IMR-90 (cell line): Measurements from ENCODE around the gene TRAPPC3. TPM values are rescaled to one million over a fixed set of nuclear protein-coding genes. Genes with fewer than 3 reads are reported as not detected.

ENCODE experiments used
- ATAC-seq: fragments of 200-7000 bp; cut with Tn5 transposase; 2 replicates; pipeline ENCODE4 v1.9.1; 2020; ENCODE audit warnings: low read depth, mild to moderate bottlenecking, moderate library complexity
- BruUV-seq: library from RNA; stranded (reverse); fragments of 400-500 nt; replicated peaks from 2 replicates; lab custom pipeline; 2021; lab: Mats Ljungman, UMichigan
- CTCF ChIA-PET: fragments of 300-600 bp; formaldehyde crosslinking; extraction: SDS; loops from one replicate; lab custom pipeline; 2021; ENCODE audit warnings: antibody characterized with exemption; lab: Yijun Ruan, JAX
- POLR2A ChIA-PET: fragments of 300-600 bp; sonication (Branson Sonifier 250); formaldehyde crosslinking; loops from one replicate; lab custom pipeline; 2022; ENCODE audit warnings: antibody characterized with exemption; ENCODE audit not compliant: unreplicated experiment; lab: Charles Lee
- DNase-seq: peaks from one replicate; pipeline ENCODE4 v3.0.0; 2013
- H2AFZ ChIP-seq: replicated peaks from 2 replicates; pipeline ENCODE3; 2013; ENCODE audit warnings: low read length, mild to moderate bottlenecking; ENCODE audit not compliant: poor library complexity
- H2AK5ac ChIP-seq: 2 replicates; pipeline ENCODE4 v1.6.1; 2013; ENCODE audit warnings: low read depth, low read length, inconsistent platforms
- H2AK9ac ChIP-seq: replicated peaks from 2 replicates; pipeline ENCODE3; 2013; ENCODE audit warnings: mild to moderate bottlenecking, low read depth, low read length, moderate library complexity; ENCODE audit not compliant: poor library complexity
- H2BK120ac ChIP-seq: 2 replicates; pipeline ENCODE4 v1.6.1; 2013; ENCODE audit warnings: low read depth, low read length, inconsistent platforms
- H2BK15ac ChIP-seq: 3 replicates; pipeline ENCODE4 v1.6.1; 2013; ENCODE audit warnings: low read depth, low read length, inconsistent platforms
- H2BK20ac ChIP-seq: 2 replicates; pipeline ENCODE4 v1.6.1; 2013; ENCODE audit warnings: low read depth, mild to moderate bottlenecking, inconsistent platforms, low read length, moderate library complexity
- H2BK5ac ChIP-seq: 2 replicates; pipeline ENCODE4 v1.6.1; 2013; ENCODE audit warnings: mild to moderate bottlenecking, low read depth, low read length, inconsistent platforms; ENCODE audit not compliant: poor library complexity, severe bottlenecking
- H3K14ac ChIP-seq: replicated peaks from 2 replicates; pipeline ENCODE4 v1.6.1; 2013; ENCODE audit warnings: low read depth, low read length, inconsistent platforms
- H3K18ac ChIP-seq: 2 replicates; pipeline ENCODE4 v1.6.1; 2013; ENCODE audit warnings: low read depth, low read length, control low read depth
- H3K23ac ChIP-seq: 2 replicates; pipeline ENCODE4 v1.6.1; 2013; ENCODE audit warnings: low read depth, low read length, inconsistent platforms
- H3K27ac ChIP-seq: 2 replicates; pipeline ENCODE4 v1.5.1; 2013; ENCODE audit warnings: mild to moderate bottlenecking, control low read depth, low read length; ENCODE audit not compliant: insufficient read depth
- H3K27me3 ChIP-seq: 2 replicates; pipeline ENCODE4 v1.6.1; 2013; ENCODE audit warnings: low read length; ENCODE audit not compliant: control insufficient read depth, insufficient read depth
- H3K36me3 ChIP-seq: 2 replicates; pipeline ENCODE4 v1.6.1; 2013; ENCODE audit warnings: low read length, mixed read lengths; ENCODE audit not compliant: control insufficient read depth, insufficient read depth
- H3K4ac ChIP-seq: 2 replicates; pipeline ENCODE4 v1.6.1; 2013; ENCODE audit warnings: low read depth, low read length, inconsistent platforms
- H3K4me1 ChIP-seq: 2 replicates; pipeline ENCODE4 v1.6.1; 2013; ENCODE audit warnings: low read length, mixed read lengths; ENCODE audit not compliant: control insufficient read depth, insufficient read depth
- H3K4me2 ChIP-seq: 2 replicates; pipeline ENCODE4 v1.6.1; 2013; ENCODE audit warnings: low read depth, mild to moderate bottlenecking, control low read depth, low read length, moderate library complexity
- H3K4me3 ChIP-seq: 2 replicates; pipeline ENCODE4 v1.5.1; 2013; ENCODE audit warnings: low read depth, mild to moderate bottlenecking, control low read depth, low read length, moderate library complexity; ENCODE audit not compliant: insufficient read depth
- H3K56ac ChIP-seq: 2 replicates; pipeline ENCODE4 v1.6.1; 2013; ENCODE audit warnings: low read length, inconsistent platforms; ENCODE audit not compliant: insufficient read depth; ENCODE audit errors: extremely low read depth
- H3K79me1 ChIP-seq, 2 experiments: 2 replicates each; pipeline ENCODE4 v1.6.1; 2013; ENCODE audit warnings: low read length in 2 of 2, inconsistent platforms in 1 of 2, low read depth in 1 of 2
- H3K9ac ChIP-seq: 2 replicates; pipeline ENCODE4 v1.6.1; 2013; ENCODE audit warnings: low read depth, low read length, control low read depth
- H3K9me1 ChIP-seq: 2 replicates; pipeline ENCODE4 v1.6.1; 2013; ENCODE audit warnings: low read length, inconsistent platforms; ENCODE audit not compliant: insufficient read depth
- H3K9me3 ChIP-seq: 2 replicates; pipeline ENCODE4 v1.6.1; 2013; ENCODE audit warnings: low read length; ENCODE audit not compliant: control insufficient read depth, insufficient read depth
- H4K20me1 ChIP-seq: 2 replicates; pipeline ENCODE4 v1.6.1; 2013; ENCODE audit warnings: low read length, inconsistent platforms; ENCODE audit not compliant: insufficient read depth
- H4K5ac ChIP-seq: 2 replicates; pipeline ENCODE4 v1.6.1; 2013; ENCODE audit warnings: mild to moderate bottlenecking, low read depth, low read length, control low read depth
- H4K8ac ChIP-seq, 2 experiments: 2 replicates each; pipeline ENCODE4 v1.6.1; 2013; ENCODE audit warnings: low read depth in 2 of 2, low read length in 2 of 2, control low read depth in 1 of 2, inconsistent platforms in 1 of 2
- H4K91ac ChIP-seq: 2 replicates; pipeline ENCODE4 v1.6.1; 2013; ENCODE audit warnings: low read depth, low read length, inconsistent platforms; ENCODE audit not compliant: insufficient read depth
- MAZ ChIP-seq: IDR thresholded peaks from 2 replicates; pipeline ENCODE4 v1.6.1; 2012; ENCODE audit warnings: low read depth, mild to moderate bottlenecking, low read length, improper control_type of control experiment, moderate library complexity, borderline replicate concordance
- NFE2L2 ChIP-seq: fragments of 150-350 bp; IDR thresholded peaks from 2 replicates; pipeline ENCODE4 v1.6.1; 2016; ENCODE audit warnings: low read depth, mild to moderate bottlenecking, low read length
- POLR2A ChIP-seq: IDR thresholded peaks from 2 replicates; pipeline ENCODE4 v1.6.1; 2012; ENCODE audit warnings: mild to moderate bottlenecking, low read depth, low read length
- RCOR1 ChIP-seq: IDR thresholded peaks from 2 replicates; pipeline ENCODE4 v1.6.1; 2012; ENCODE audit warnings: mild to moderate bottlenecking, low read length, improper control_type of control experiment; ENCODE audit not compliant: insufficient replicate concordance
- RFX5 ChIP-seq: IDR thresholded peaks from 2 replicates; pipeline ENCODE4 v1.8.0; 2012; ENCODE audit warnings: low read depth, mild to moderate bottlenecking, low read length, moderate library complexity
- WGBS, 2 experiments: methylation state at CpG; one replicate each; pipeline versions ENCODE4 v1.1.5 to v1.1.7; 2013; ENCODE audit warnings: missing lambda C conversion rate in 2 of 2; ENCODE audit not compliant: insufficient read length in 1 of 2; ENCODE audit errors: extremely low coverage in 2 of 2; 5-methylcytosine and 5-hydroxymethylcytosine counted together
- dilution Hi-C: fragments of 300-500 bp; cut with HindIII; formaldehyde crosslinking; loops from one replicate; pipeline ENCODE4 v1.14.3; 2018; ENCODE audit warnings: low sequenced_read_pairs; ENCODE audit not compliant: unreplicated experiment
- in situ Hi-C: fragments of 300-500 bp; cut with MboI; formaldehyde crosslinking; loops from 3 replicates; pipeline ENCODE4 v1.14.3; 2019; ENCODE audit warnings: low sequenced_read_pairs, inconsistent platforms, mixed read lengths
- intact Hi-C: fragments of 100-400 bp; cut with micrococcal nuclease; formaldehyde crosslinking; loops from 2 replicates; pipeline ENCODE4 v1.10.0; 2022
- polyA plus RNA-seq, 3 experiments: library from polyadenylated mRNA; depleted of rRNA; stranded (reverse); fragments of >200 nt; gene quantifications; 2 replicates each; pipeline ENCODE4 v1.2.3, GENCODE V29; 2012; ENCODE audit warnings: low replicate concordance in 1 of 3
- total RNA-seq: library from RNA; depleted of rRNA; stranded (reverse); fragments of >200 nt; gene quantifications from 2 replicates; pipeline ENCODE4 v1.2.3, GENCODE V29; 2012
- TF ChIP-seq, protein P1 (sequence below): fragments of 150-350 bp; IDR thresholded peaks from 2 replicates; pipeline ENCODE4 v1.6.1; 2017; ENCODE audit warnings: mild to moderate bottlenecking, antibody characterized with exemption, low read length, low read depth

The TRAPPC3 gene
- total and polyA plus RNA-seq, 2 of the 4 experiments (the other 2 are of a cell fraction), result 76.0 to 77.8 TPM

DNA sequence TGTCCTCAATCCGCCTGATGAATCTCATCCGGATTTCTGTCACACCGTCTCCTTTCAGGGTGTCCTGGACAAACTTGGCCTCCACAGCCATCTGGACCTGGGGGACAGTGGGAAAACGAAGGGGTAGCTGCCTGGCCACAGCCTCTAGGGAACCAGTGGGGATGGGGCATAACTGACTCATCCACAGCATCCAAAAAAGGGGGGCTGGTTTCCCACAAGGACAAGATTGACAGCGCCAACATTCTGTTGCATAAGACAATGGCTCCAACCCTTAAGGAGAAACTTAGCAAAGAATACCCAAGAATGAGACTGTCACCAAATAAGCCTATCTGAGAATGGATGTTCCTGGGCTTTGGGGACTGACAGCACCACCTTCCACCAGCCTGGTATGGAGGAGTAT, 12.1 kb downstream of the TRAPPC3 start:
- Histone ChIP-seq H4K8ac (peak overlapping the region in 1 of 2 experiments; percentile 53; a peak in 1 of 4 replicates), H3K56ac (no peak overlapping the region), H3K9me1 (peaks cover 35% of the 10 kb centered on the region), H3K4ac (peak overlapping the region; percentile 80), H3K9me3 (no peaks in the 10 kb centered on the region), H3K14ac (peak overlapping the region; percentile 74), H3K36me3 (peaks cover 19% of the 10 kb centered on the region), H3K79me1 (peaks cover 14 to 52% of the 10 kb centered on the region in 2 experiments; a peak in 3 of 4 replicates), H2BK120ac (peak overlapping the region; percentile 65; the same call in 1 of the 2 replicates), H3K27ac (peak overlapping the region; percentile 55), H4K91ac (peak overlapping the region; percentile 42), H2AK9ac (peak overlapping the region; percentile 83), H3K4me1 (peaks cover 26% of the 10 kb centered on the region), H2AK5ac (peak overlapping the region; percentile 54), H3K4me2 (no peak overlapping the region), H3K9ac (no peak overlapping the region), H4K5ac (no peak overlapping the region), H3K23ac (no peak overlapping the region), H3K18ac (no peak overlapping the region; the same call in 1 of the 2 replicates), H2BK5ac (peak overlapping the region; percentile 66), H4K20me1 (peaks cover 4% of the 10 kb centered on the region; the same call in 1 of the 2 replicates), H2BK20ac (peak overlapping the region; percentile 57), H2BK15ac (peak overlapping the region; percentile 61; the same call in 1 of the 3 replicates), H3K4me3 (no peak overlapping the region), H2AFZ (peak overlapping the region; percentile 44), H3K27me3 (no peaks in the 10 kb centered on the region)
- 95% methylated on average over 4 of the region's 5 CpGs; no CpG with 5 or more reads in 1 of the 2 experiments for WGBS, 2 experiments
- ATAC-seq (no peak), DNase-seq (no peak)
- POLR2A ChIA-PET, result interaction anchor here (0.5 kb wide), 1 partner anchor 172 kb away, joined by 14 read pairs; no protein-coding TSS in a partner anchor
- dilution Hi-C loops (no loop called here), in situ Hi-C loops (no loop called here), intact Hi-C loops (no loop called here)
- no peak for TF ChIP-seq NFE2L2
- TF ChIP-seq, protein P1, sequence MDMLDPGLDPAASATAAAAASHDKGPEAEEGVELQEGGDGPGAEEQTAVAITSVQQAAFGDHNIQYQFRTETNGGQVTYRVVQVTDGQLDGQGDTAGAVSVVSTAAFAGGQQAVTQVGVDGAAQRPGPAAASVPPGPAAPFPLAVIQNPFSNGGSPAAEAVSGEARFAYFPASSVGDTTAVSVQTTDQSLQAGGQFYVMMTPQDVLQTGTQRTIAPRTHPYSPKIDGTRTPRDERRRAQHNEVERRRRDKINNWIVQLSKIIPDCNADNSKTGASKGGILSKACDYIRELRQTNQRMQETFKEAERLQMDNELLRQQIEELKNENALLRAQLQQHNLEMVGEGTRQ, result no peak
- TF ChIP-seq RFX5, result no peak
- no peak for TF ChIP-seq MAZ
- TF ChIP-seq POLR2A, result no peak
- TF ChIP-seq RCOR1, result no peak
- BruUV-seq, result no TSS peak
- CTCF ChIA-PET, result no interaction called here
